DOHH2 (cell line): Measurements from ENCODE around the gene POLR1D.

Experiments used
- H3F3A ChIP-seq: fragments of 200-600 bp; sonication (generic), shearing (Covaris generic); 2 replicates; pipeline ENCODE4 v1.6.0; 2016; ENCODE audit warnings: antibody characterized with exemption, mild to moderate bottlenecking; ENCODE audit not compliant: control insufficient read depth, insufficient read depth
- H3K27ac ChIP-seq: fragments of 200-600 bp; sonication (generic); 2 replicates; pipeline ENCODE4 v1.5.1; 2014; ENCODE audit warnings: low read depth, mild to moderate bottlenecking, low read length, moderate library complexity
- H3K27me3 ChIP-seq: fragments of 200-600 bp; sonication (generic); 2 replicates; pipeline ENCODE4 v1.6.1; 2014; ENCODE audit warnings: mild to moderate bottlenecking, low read length, mixed read lengths; ENCODE audit not compliant: control insufficient read depth
- H3K36me3 ChIP-seq: fragments of 200-600 bp; sonication (generic); 2 replicates; pipeline ENCODE4 v1.6.1; 2014; ENCODE audit warnings: mild to moderate bottlenecking, low read length, moderate library complexity, mixed read lengths; ENCODE audit not compliant: control insufficient read depth
- H3K4me1 ChIP-seq: fragments of 200-600 bp; sonication (generic); 2 replicates; pipeline ENCODE4 v1.6.1; 2014; ENCODE audit warnings: mild to moderate bottlenecking, low read length, mixed read lengths; ENCODE audit not compliant: control insufficient read depth
- H3K4me2 ChIP-seq: fragments of 200-600 bp; sonication (generic); 2 replicates; pipeline ENCODE4 v1.6.0; 2014; ENCODE audit warnings: mild to moderate bottlenecking, low read length, moderate library complexity
- H3K4me3 ChIP-seq: fragments of 200-600 bp; sonication (generic); 2 replicates; pipeline ENCODE4 v1.5.1; 2014; ENCODE audit warnings: mild to moderate bottlenecking, low read length, mixed read lengths
- H3K79me2 ChIP-seq: fragments of 200-600 bp; sonication (generic); 2 replicates; pipeline ENCODE4 v1.6.1; 2014; ENCODE audit warnings: mild to moderate bottlenecking, low read length, mixed read lengths; ENCODE audit not compliant: control insufficient read depth
- H3K9me2 ChIP-seq: fragments of 200-600 bp; sonication (generic); replicated peaks from 2 replicates; pipeline ENCODE4 v1.6.1; 2014; ENCODE audit warnings: mild to moderate bottlenecking, low read length, mixed read lengths; ENCODE audit not compliant: control insufficient read depth
- H3K9me3 ChIP-seq: fragments of 200-600 bp; sonication (generic); 2 replicates; pipeline ENCODE4 v1.6.1; 2014; ENCODE audit warnings: antibody characterized with exemption, low read length, mixed read lengths; ENCODE audit not compliant: control insufficient read depth, insufficient read depth
- H4K20me1 ChIP-seq: fragments of 200-600 bp; sonication (generic); 2 replicates; pipeline ENCODE4 v1.6.0; 2014; ENCODE audit warnings: low read depth, mild to moderate bottlenecking, antibody characterized with exemption, low read length, moderate library complexity; ENCODE audit not compliant: control insufficient read depth, insufficient read depth
- EZH2phosphoT487 ChIP-seq: fragments of 200-600 bp; sonication (generic); IDR thresholded peaks from 2 replicates; pipeline ENCODE4 v1.6.1; 2017; ENCODE audit warnings: borderline replicate concordance, mild to moderate bottlenecking, antibody characterized with exemption, low read length, moderate library complexity, mixed read lengths
- TF ChIP-seq, protein P1 (sequence below): fragments of 200-600 bp; sonication (generic); IDR thresholded peaks from one replicate; pipeline ENCODE4 v1.5.1; 2014; ENCODE audit warnings: antibody characterized with exemption, mild to moderate bottlenecking, low read depth, low read length; ENCODE audit not compliant: poor library complexity, severe bottlenecking

POLR1D gene

DNA sequence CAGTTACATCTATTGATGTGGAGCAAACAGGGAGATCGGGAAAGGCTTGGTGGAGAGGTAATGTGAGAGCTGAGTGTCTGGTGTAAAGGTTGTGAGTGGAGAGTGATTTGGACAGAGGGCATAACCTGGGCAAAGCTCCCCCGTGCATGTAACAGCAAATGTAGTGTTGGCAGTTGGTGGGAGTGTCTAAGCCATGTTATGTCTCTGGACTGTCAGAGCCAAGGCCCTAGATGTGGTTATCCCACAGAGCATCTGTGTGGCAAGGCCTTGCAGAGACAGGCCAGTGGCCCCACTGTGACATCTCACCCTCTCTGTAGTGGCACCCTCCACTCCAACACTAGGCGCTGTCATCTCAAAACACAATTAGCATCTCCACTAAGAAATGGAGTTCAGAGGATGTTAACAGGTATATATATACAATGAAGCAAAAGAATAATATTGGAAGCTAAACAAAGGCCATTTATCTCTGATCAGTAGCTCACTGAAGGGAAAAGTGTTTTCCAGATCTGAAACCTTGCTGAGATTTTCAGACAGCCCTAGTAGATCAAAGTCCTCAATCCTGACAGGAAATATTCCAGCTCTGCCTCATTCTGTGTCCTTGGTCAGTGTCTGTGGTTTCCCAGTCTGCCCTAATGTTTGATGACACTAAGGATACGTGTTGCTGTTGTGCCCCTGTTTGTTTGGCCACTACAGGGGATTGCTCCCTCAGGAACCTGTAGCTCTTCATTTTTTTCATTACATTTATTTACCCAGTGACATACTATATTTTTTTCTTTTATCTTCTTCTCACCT lies 20.2 kb downstream of the POLR1D start:
- Histone ChIP-seq H3K4me3 (no peak overlapping the region), H3K4me2 (no peak overlapping the region)

DNA sequence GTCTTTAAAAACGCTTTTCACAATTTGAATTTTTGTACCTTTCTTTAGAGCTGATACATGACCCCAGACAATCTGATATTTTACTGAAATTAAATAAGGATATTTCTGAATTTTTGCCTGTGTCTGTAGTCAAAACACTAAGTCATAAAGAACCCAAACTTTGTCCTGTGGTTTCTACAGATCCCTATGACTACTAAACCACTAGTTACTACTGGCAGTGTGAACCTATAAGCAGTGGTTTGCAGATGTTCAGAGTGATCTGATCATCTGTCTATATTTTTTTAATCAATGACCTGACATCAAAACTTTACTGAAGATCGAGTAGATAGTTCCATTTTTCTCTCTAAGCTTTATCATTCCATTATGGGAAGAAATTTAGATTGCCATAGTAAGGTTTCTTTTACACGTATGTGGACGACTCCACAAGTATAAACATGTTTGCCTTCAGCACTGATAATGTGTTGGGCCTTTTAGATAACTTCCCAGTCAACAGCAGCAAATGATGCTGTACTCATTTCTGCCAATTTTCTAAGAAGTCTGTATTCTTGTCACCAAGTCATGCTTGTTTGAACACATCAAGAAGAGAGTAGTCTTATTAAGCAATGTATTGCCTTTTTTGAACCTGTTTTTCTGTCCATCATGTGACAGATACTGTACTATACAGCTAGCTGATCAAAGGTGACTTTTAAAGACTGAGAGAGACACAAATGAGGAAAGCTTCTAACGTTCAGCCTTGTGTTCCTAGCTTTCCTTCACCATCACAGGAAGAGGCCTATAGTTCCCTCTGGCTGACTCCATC lies 21.8 kb downstream of the POLR1D start:
- no peaks in the 10 kb centered on the region for H3F3A ChIP-seq
- no peaks in the 10 kb centered on the region for H4K20me1 ChIP-seq
- peaks cover 76% of the 10 kb centered on the region for H3K79me2 ChIP-seq
- no peak overlapping the region for H3K4me2 ChIP-seq
- TF ChIP-seq EZH2phosphoT487: no peak
- TF ChIP-seq, protein P1, sequence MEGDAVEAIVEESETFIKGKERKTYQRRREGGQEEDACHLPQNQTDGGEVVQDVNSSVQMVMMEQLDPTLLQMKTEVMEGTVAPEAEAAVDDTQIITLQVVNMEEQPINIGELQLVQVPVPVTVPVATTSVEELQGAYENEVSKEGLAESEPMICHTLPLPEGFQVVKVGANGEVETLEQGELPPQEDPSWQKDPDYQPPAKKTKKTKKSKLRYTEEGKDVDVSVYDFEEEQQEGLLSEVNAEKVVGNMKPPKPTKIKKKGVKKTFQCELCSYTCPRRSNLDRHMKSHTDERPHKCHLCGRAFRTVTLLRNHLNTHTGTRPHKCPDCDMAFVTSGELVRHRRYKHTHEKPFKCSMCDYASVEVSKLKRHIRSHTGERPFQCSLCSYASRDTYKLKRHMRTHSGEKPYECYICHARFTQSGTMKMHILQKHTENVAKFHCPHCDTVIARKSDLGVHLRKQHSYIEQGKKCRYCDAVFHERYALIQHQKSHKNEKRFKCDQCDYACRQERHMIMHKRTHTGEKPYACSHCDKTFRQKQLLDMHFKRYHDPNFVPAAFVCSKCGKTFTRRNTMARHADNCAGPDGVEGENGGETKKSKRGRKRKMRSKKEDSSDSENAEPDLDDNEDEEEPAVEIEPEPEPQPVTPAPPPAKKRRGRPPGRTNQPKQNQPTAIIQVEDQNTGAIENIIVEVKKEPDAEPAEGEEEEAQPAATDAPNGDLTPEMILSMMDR: no peak
- H3K27ac ChIP-seq: no peak overlapping the region
- H3K4me1 ChIP-seq: no peaks in the 10 kb centered on the region
- H3K36me3 ChIP-seq: peaks cover 54% of the 10 kb centered on the region
- H3K4me3 ChIP-seq: no peak overlapping the region
- H3K9me2 ChIP-seq: no peaks in the 10 kb centered on the region
- no peaks in the 10 kb centered on the region for H3K9me3 ChIP-seq
- no peaks in the 10 kb centered on the region for H3K27me3 ChIP-seq

More for the DNA sequence above, 20.2 kb downstream of the POLR1D start:
- H3K36me3 ChIP-seq: peaks cover 42% of the 10 kb centered on the region
- no peak for TF ChIP-seq EZH2phosphoT487
- TF ChIP-seq, protein P1: no peak
- no peak overlapping the region for H3K27ac ChIP-seq
- H3K27me3 ChIP-seq: no peaks in the 10 kb centered on the region
- no peaks in the 10 kb centered on the region for H3K9me2 ChIP-seq
- H3K9me3 ChIP-seq: no peaks in the 10 kb centered on the region
- no peaks in the 10 kb centered on the region for H4K20me1 ChIP-seq
- H3F3A ChIP-seq: no peaks in the 10 kb centered on the region
- no peaks in the 10 kb centered on the region for H3K4me1 ChIP-seq
- peaks cover 88% of the 10 kb centered on the region for H3K79me2 ChIP-seq

DNA sequence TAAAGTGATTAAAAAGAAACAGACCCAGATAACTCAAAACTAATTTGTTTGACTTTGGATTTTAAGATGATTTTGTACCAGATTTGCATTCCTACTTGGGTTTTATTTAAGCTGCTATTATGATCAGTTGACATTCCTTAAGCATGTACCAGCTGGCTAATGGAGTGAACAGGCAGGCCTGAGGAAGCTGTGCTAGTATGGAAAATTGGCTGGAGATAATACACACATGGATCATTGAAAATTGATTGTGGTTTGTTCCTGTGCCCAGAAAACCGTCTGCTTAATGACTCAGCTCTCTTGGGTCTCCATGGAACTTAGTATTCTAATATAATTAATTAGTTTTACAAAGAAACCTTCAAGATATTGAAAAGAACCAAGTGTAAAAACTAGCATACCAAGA lies 22.6 kb downstream of the POLR1D start:
- no peaks in the 10 kb centered on the region for H3F3A ChIP-seq
- no peaks in the 10 kb centered on the region for H3K9me3 ChIP-seq
- no peaks in the 10 kb centered on the region for H3K27me3 ChIP-seq
- no peak overlapping the region for H3K4me2 ChIP-seq
- no peaks in the 10 kb centered on the region for H4K20me1 ChIP-seq
- H3K4me3 ChIP-seq: no peak overlapping the region
- H3K4me1 ChIP-seq: no peaks in the 10 kb centered on the region
- TF ChIP-seq EZH2phosphoT487: no peak
- TF ChIP-seq, protein P1: no peak
- H3K9me2 ChIP-seq: no peaks in the 10 kb centered on the region
- H3K27ac ChIP-seq: no peak overlapping the region
- peaks cover 69% of the 10 kb centered on the region for H3K79me2 ChIP-seq
- H3K36me3 ChIP-seq: peaks cover 61% of the 10 kb centered on the region
